K562 (cell line): ENCODE measurements around the gene PHF21A. TPM values are rescaled to one million over a fixed set of nuclear protein-coding genes. Genes with fewer than 3 reads are reported as not detected.

Source experiments
- ATF6 ChIP-seq: sonication (generic); formaldehyde crosslinking; IDR thresholded peaks from 2 replicates; pipeline ENCODE4 v1.4.0; 2020; ENCODE audit warnings: mild to moderate bottlenecking, missing genetic modification reagents
- CUX1 ChIP-seq: fragments of 200-800 bp; sonication (Bioruptor generic); IDR thresholded peaks from 2 replicates; pipeline ENCODE4 v1.6.1; 2016; ENCODE audit warnings: missing genetic modification characterization, missing compliant biosample characterization
- DDX20 ChIP-seq: fragments of 450-650 bp; IDR thresholded peaks from 2 replicates; pipeline ENCODE4 v1.6.1; 2016; ENCODE audit warnings: missing genetic modification characterization, low read depth, mild to moderate bottlenecking, missing compliant biosample characterization, moderate library complexity
- DIDO1 ChIP-seq: fragments of 450-650 bp; IDR thresholded peaks from 2 replicates; pipeline ENCODE4 v1.6.1; 2016; ENCODE audit warnings: low read depth, missing biosample characterization, missing genetic modification characterization
- EP400 ChIP-seq: fragments of 450-650 bp; IDR thresholded peaks from 2 replicates; pipeline ENCODE4 v1.6.1; 2017; ENCODE audit warnings: antibody characterized with exemption, mild to moderate bottlenecking, moderate library complexity
- GATA2 ChIP-seq: sonication (generic); formaldehyde crosslinking; IDR thresholded peaks from 2 replicates; pipeline ENCODE4 v1.4.0; 2020; ENCODE audit warnings: mild to moderate bottlenecking, missing genetic modification reagents
- HDAC1 ChIP-seq, 2 experiments: fragments of 450-650 bp; IDR thresholded peaks; 2 replicates each; pipeline ENCODE4 v1.6.1; 2016 to 2017; ENCODE audit warnings: inconsistent platforms in 1 of 2, mild to moderate bottlenecking in 1 of 2, moderate library complexity in 1 of 2
- HDAC6 ChIP-seq: IDR thresholded peaks from 2 replicates; pipeline ENCODE4 v1.6.1; 2012; ENCODE audit warnings: low read depth, mild to moderate bottlenecking, control low read depth, inconsistent platforms, low read length, moderate library complexity
- NCOA1 ChIP-seq: fragments of 450-650 bp; IDR thresholded peaks from 2 replicates; pipeline ENCODE4 v1.6.1; 2016; ENCODE audit warnings: low read depth
- NFYB ChIP-seq: IDR thresholded peaks from 2 replicates; pipeline ENCODE4 v1.6.1; 2011; ENCODE audit warnings: mild to moderate bottlenecking, moderate library complexity; ENCODE audit not compliant: insufficient read length; ENCODE audit errors: extremely low read depth
- PHF21A ChIP-seq: fragments of 450-650 bp; IDR thresholded peaks from 2 replicates; pipeline ENCODE4 v1.6.1; 2017; ENCODE audit warnings: low read depth, borderline replicate concordance
- SMAD1 ChIP-seq: fragments of 150-350 bp; IDR thresholded peaks from 2 replicates; pipeline ENCODE4 v1.6.1; 2014; ENCODE audit warnings: low read length, low read depth; ENCODE audit not compliant: partially characterized antibody
- TFAP4 ChIP-seq: sonication (generic); formaldehyde crosslinking; IDR thresholded peaks from 2 replicates; pipeline ENCODE4 v1.8.0; 2022; ENCODE audit warnings: missing genetic modification reagents, mild to moderate bottlenecking, moderate library complexity, borderline replicate concordance
- ZNF384 ChIP-seq: IDR thresholded peaks from 2 replicates; pipeline ENCODE4 v1.6.1; 2012; ENCODE audit warnings: low read depth, low read length, improper control_type of control experiment
- ZNF408 ChIP-seq: fragments of 250-450 bp; sonication (Bioruptor Pico); IDR thresholded peaks from 2 replicates; pipeline ENCODE4 v1.4.0; 2020; ENCODE audit warnings: low read depth, mild to moderate bottlenecking, moderate library complexity
- ZNF431 ChIP-seq: sonication (generic); formaldehyde crosslinking; IDR thresholded peaks from 2 replicates; pipeline ENCODE4 v1.8.0; 2022; ENCODE audit warnings: mild to moderate bottlenecking, missing genetic modification reagents
- ZNF589 ChIP-seq: fragments of 200-800 bp; sonication (Bioruptor generic); IDR thresholded peaks from 2 replicates; pipeline ENCODE4 v1.6.1; 2016; ENCODE audit warnings: low read depth, missing genetic modification characterization, missing compliant biosample characterization
- ZNF778 ChIP-seq: fragments of 450-650 bp; formaldehyde crosslinking; IDR thresholded peaks from 2 replicates; pipeline ENCODE4 v1.4.0; 2020; ENCODE audit warnings: mild to moderate bottlenecking, moderate library complexity
- polyA plus RNA-seq, 8 experiments: library from polyadenylated mRNA; depleted of rRNA in 4 of 8; stranded (reverse) in 5 of 8; unstranded in 3 of 8; fragments of >200 nt; fragmentation: Nextera tagmentation in 2 of 8; fragmentation: Illumina TruSeq in 1 of 8; extraction: Ambion mirVana in 2 of 8; extraction: Trizol in 1 of 8; gene quantifications; 2 replicates each; pipeline versions ENCODE4 v1.2.1 to v1.2.3, GENCODE V29; 2011 to 2014; ENCODE audit warnings: inconsistent platforms in 1 of 8, missing spikeins in 1 of 8
- total RNA-seq, 7 experiments: library from RNA; depleted of rRNA in 6 of 7; stranded (reverse); fragments of >200 nt in 6 of 7; fragmentation: Illumina TruSeq in 2 of 7; extraction: Trizol in 2 of 7; gene quantifications; 2 replicates each; pipeline versions ENCODE4 v1.2.1 to v1.2.3, GENCODE V29; 2011 to 2021; ENCODE audit warnings: low replicate concordance in 1 of 7

Gene PHF21A
- total and polyA plus RNA-seq, 9 of the 15 experiments (the other 6 are each of a cell fraction or from before 2014, with no cell fraction given), result 1.5 to 32.4 (median 10.7) TPM

GRCh38 chr11:45994371-45995341, 126.6 kb downstream of the PHF21A start (continued):
- no peak for TF ChIP-seq NFYB
- no peak for TF ChIP-seq DDX20
- no peak for TF ChIP-seq ZNF778
- peak; percentile 88 for TF ChIP-seq EP400
- TF ChIP-seq ZNF431, result no peak
- peak; percentile 87 for TF ChIP-seq GATA2 (CRISPR knock-in tag)
- TF ChIP-seq HDAC1 (IDR thresholded peaks at IDR 0.05), result peak in 1 of 2 experiments; percentile 78; a peak in 2 of 4 replicates
- TF ChIP-seq ZNF384, result no peak
- no peak; the same call in 1 of the 2 replicates for TF ChIP-seq ZNF589
- no peak for TF ChIP-seq HDAC6
- TF ChIP-seq NCOA1, result peak; percentile 89; the same call in 1 of the 2 replicates
- no peak for TF ChIP-seq ZNF408 (CRISPR knock-in tag)
- TF ChIP-seq TFAP4, result peak; percentile 43; the same call in 1 of the 2 replicates
- TF ChIP-seq SMAD1, result no peak
- TF ChIP-seq PHF21A, result peak; percentile 35; the same call in 1 of the 2 replicates
- no peak for TF ChIP-seq ATF6
- TF ChIP-seq CUX1 (CRISPR knock-in tag), result peak; percentile 34; the same call in 1 of the 2 replicates
- no peak for TF ChIP-seq DIDO1 (tag)
